Ureter (tissue), 1 donor: ENCODE data around the gene WSCD2. TPM values are rescaled to one million over a fixed set of nuclear protein-coding genes. Genes with fewer than 3 reads are reported as not detected.

Experiments used
- DNase-seq: peaks from one replicate; pipeline ENCODE4 v3.0.0-alpha.2; 2020; ENCODE audit warnings: low spot score
- total RNA-seq: library from RNA; stranded (reverse); gene quantifications from one replicate; pipeline ENCODE4 v1.2.4, GENCODE V29; 2023
- donor health status: DM: yes; HTN: yes; CAD: no.

Gene WSCD2
- total RNA-seq, 1 donor from 2014 or later, result 43.7 TPM

- DNase-seq, result no peak
Measured at GRCh38 chr12:108234158-108234557, 105.1 kb downstream of the WSCD2 start.

- no peak for DNase-seq
Measured at GRCh38 chr12:108235197-108235984, 106.3 kb downstream of the WSCD2 start.

GRCh38 chr12:108235985-108236263 is 106.8 kb downstream of the WSCD2 start:
- DNase-seq, result no peak

GRCh38 chr12:108236366-108236765 is 107.3 kb downstream of the WSCD2 start:
- no peak for DNase-seq

- no peak for DNase-seq
Measured at GRCh38 chr12:108237272-108237671, 108.2 kb downstream of the WSCD2 start.

- no peak for DNase-seq
Measured at GRCh38 chr12:108238474-108238873, 109.4 kb downstream of the WSCD2 start.

- no peak for DNase-seq
Measured at GRCh38 chr12:108239378-108239777, 110.3 kb downstream of the WSCD2 start.

GRCh38 chr12:108240027-108240785 is 111.1 kb downstream of the WSCD2 start:
- no peak for DNase-seq

- no peak for DNase-seq
Measured at GRCh38 chr12:108240928-108241327, 111.8 kb downstream of the WSCD2 start.

GRCh38 chr12:108241986-108242703 is 113.1 kb downstream of the WSCD2 start:
- DNase-seq, result no peak

- DNase-seq, result no peak
Measured at GRCh38 chr12:108247130-108247529, 118.0 kb downstream of the WSCD2 start.

GRCh38 chr12:108248011-108248410 is 118.9 kb downstream of the WSCD2 start:
- no peak for DNase-seq

- no peak for DNase-seq
Measured at GRCh38 chr12:108252523-108252922, 123.4 kb downstream of the WSCD2 start.

GRCh38 chr12:108253540-108253939 is 124.5 kb downstream of the WSCD2 start:
- DNase-seq, result no peak

- no peak for DNase-seq
Measured at GRCh38 chr12:108254030-108254429, 124.9 kb downstream of the WSCD2 start.

- no peak for DNase-seq
Measured at GRCh38 chr12:108254517-108255251, 125.6 kb downstream of the WSCD2 start.

- DNase-seq, result no peak
Measured at GRCh38 chr12:108255252-108255602, 126.1 kb downstream of the WSCD2 start.

- DNase-seq, result no peak
Measured at GRCh38 chr12:108257004-108257403, 127.9 kb downstream of the WSCD2 start.

GRCh38 chr12:108257610-108258106 is 128.6 kb downstream of the WSCD2 start:
- DNase-seq, result no peak

- DNase-seq, result no peak
Measured at GRCh38 chr12:108260039-108260438, 131.0 kb downstream of the WSCD2 start.

- DNase-seq, result no peak
Measured at GRCh38 chr12:108260969-108261368, 131.9 kb downstream of the WSCD2 start.

GRCh38 chr12:108265505-108265904 is 136.4 kb downstream of the WSCD2 start:
- DNase-seq, result no peak
